8988T (cell line): ENCODE data around the gene RAC3.

Experiments used
- DNase-seq: peaks from one replicate; pipeline ENCODE4 v3.0.0; 2011

The RAC3 gene

DNA sequence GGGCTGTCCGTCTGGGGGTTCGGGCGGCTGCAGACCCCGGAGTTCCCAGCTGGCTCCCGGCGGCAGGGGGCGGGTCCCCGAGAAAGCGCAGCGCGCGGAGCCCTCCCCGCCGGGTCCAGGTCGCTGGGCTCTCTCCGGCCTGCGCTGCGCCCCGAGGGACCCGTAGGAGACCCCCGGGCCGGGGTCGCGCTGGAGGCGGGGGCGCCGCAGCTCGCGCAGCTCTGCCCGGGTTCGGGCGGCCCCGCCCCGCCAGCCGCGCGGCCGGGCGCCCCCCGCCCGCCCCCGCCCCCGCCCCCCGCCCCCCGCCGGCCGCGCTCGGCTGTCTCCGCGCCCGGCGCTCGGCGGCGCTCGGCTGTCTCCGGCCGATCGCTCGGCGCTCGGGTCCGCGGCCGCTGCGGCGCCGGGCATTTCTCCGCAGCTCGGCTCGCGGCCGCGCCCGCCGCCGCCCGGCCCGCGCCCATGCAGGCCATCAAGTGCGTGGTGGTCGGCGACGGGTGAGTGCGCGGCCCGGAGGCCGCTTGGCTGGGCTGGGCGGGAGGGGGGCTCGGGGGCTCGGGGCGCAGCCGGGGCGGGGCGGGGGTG is at the start of gene RAC3:
Gene RAC3, plus strand, starts transcription at position 376 of the 582 bp plus-strand sequence. Its CDS starts 84 bp downstream, at position 460.
- no peak for DNase-seq

DNA sequence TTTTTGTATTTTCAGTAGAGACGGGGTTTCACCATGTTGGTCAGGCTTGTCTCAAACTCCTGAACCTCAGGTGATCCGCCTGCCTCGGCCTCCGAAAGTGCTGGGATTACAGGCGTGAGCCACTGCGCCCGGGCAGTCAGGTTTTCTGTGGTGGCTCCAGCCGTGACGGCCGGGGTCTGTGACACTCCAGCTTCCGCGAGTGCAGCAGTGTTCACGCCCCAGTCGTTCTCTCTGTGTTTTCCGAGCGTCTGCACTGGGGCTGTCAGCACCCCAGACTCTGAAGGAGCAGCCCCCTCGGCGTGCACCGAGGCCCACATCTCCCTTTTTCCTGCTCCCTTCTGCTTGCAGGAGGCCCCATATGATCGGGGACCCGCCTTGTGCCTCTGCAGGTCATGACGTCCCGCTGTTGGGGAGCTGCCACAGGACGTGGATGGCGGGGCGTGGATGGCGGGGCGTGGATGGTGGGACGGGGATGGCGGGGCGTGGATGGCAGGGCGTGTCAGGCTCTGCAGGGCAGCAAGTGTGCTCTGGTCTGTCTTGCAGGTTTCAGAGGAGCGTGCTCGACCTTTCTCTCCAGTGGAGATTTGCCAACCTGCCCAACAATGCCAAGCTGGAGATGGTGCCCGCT is 48.4 kb upstream of the RAC3 start:
- DNase-seq, result no peak

GRCh38 chr17:81983639-81984373 is 47.7 kb upstream of the RAC3 start:
- DNase-seq, result no peak

- no peak for DNase-seq
Observed at GRCh38 chr17:81984773-81985410, 46.6 kb upstream of the RAC3 start.

DNA sequence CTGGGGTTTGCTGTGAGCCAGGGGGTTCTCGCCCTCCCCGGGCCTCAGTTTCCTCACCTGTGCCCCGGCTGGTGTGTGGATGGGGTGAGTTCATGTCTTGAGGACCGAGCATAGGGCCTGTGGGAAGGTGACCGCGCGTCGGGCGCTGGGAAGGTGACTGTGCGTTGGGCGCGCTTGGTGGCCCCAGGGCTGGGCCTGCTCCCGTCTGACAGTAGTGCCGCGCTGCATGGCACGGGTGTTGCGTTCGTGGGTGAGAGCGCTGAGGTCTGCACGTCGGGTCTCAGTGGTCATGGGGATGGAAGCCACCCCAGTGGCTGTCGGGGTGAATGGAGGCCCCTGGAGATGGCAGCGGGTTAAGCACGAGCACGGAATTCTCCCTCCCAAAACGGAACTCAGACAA is 44.9 kb upstream of the RAC3 start:
- DNase-seq, result no peak

GRCh38 chr17:81987161-81987770 is 44.2 kb upstream of the RAC3 start:
- DNase-seq, result no peak

DNA sequence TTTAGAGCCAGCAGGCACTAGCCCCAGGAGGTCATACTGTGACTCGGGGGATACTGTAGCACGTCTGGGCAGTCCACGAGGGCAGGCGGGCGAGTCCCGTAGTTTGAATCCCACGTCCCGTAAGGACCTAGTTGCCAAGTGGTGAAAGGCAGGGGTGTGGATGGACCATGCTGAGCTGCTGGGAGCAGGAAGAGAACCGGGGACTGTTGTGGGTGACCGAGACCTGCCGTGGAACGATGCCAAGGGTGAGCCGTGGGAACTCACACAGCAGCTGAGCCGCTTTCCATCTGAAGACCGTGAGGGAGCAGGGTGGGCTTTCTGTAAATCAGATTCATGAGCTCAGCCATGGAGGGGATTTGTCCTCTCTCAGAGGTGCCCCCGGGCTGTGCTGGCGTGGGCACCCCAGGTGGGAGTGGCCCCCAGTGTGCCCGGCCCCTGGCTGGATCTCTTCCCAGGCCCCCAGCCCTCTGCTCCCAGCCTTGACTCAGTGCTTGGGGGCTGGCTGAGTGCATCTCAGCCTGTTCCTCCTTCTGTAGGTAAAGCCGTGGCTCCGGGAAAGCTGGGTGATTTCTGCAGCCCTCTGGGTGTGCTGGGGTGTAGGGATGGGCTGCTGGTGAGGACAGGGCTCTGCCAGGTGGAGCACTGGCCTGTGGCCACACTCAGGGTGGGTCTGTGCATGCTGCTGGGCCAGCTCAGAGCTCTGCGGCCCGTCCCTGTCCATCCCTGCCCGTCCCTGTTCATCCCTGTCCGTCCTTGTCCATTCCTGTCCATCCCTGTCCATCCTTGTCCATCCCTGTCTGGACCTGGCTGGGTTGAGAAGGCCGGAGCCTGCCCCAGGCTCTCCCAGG is 40.4 kb upstream of the RAC3 start:
- DNase-seq, result no peak

- DNase-seq, result no peak
Observed at GRCh38 chr17:81991684-81992305, 39.7 kb upstream of the RAC3 start.

DNA sequence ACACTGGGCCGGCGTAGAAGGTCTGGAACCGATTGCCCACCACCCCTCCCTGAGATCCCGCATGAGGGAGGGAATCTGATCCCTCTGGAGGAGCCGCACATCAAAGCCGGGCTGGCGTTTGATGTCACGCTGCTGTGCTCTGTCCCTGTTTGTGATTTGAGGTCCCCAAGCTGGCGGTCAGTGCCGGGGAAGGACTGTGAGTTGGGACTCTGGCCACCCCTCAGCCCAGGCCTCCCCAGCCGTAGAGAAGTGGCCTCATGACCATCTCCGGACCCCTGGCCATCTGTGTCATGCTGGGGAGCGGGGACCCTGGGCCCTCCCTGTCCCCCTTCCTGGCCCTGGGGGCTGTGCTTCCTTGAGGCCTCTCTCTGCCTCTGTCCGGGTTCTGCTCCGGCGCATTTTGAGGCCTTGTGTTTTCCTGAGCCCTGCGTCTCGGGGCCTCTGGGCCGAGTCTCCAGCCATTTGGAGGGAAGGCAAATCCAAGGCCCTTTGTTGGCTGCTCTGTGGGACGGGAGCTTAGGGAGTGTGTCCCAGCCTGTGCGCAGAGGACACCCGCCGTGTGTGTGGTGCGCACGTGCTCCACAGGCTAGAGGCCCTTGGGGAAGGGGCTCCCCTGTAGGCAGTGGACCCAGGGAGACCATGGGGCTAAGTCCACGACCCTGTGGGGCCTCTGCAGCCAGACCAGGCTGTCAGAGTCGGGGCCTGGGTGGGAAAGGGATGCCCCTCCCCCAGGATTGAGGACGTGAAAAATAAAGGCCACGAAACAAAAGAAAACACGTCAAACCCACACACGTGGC is 39.0 kb upstream of the RAC3 start:
- no peak for DNase-seq

DNA sequence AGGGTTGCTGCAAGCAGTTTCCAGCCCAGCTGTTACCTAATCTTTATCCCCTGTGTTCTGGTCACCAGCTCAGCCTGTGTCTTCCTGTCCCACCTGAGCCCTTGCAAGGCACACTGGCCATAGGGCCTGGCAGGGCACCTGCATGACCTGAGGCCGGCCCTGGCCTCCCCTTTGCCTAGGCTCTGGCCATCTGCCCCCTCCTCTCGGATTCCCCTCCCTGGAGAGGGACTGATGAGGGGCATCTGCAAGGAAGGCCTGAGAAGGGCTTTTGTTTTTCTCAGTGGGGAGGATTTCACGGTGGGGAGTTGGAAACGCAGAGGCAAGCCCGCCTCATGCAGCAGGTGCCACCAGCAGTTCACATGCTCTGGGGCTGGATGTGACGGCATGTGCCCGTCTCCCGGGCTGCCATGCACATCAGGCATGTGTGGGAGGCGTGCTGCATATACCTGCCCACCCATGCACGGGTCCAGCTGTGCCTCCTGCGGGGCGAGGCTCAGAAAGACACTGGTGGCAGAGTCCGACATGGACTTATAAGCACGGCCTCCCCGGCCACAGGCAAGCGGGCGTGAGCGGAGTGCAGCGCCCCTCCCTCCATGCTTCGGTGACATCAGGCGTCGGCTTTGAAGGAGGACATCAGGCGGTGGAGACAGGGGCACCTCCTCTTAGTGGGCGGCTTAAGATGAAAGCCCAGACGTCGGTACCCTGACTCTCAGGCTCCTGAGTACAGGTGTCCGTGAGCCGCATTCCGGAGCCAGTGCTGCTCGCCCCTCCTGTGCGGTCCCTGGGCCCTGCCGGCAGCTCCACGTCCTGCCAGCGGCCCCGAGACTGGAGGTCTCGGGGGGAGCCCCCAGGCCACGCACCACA is 37.5 kb upstream of the RAC3 start:
- no peak for DNase-seq

GRCh38 chr17:81994593-81995462 is 36.6 kb upstream of the RAC3 start:
- no peak for DNase-seq

- no peak for DNase-seq
Observed at GRCh38 chr17:81995463-81996231, 35.8 kb upstream of the RAC3 start.

- DNase-seq, result no peak
Observed at GRCh38 chr17:81996232-81996756, 35.2 kb upstream of the RAC3 start.

DNA sequence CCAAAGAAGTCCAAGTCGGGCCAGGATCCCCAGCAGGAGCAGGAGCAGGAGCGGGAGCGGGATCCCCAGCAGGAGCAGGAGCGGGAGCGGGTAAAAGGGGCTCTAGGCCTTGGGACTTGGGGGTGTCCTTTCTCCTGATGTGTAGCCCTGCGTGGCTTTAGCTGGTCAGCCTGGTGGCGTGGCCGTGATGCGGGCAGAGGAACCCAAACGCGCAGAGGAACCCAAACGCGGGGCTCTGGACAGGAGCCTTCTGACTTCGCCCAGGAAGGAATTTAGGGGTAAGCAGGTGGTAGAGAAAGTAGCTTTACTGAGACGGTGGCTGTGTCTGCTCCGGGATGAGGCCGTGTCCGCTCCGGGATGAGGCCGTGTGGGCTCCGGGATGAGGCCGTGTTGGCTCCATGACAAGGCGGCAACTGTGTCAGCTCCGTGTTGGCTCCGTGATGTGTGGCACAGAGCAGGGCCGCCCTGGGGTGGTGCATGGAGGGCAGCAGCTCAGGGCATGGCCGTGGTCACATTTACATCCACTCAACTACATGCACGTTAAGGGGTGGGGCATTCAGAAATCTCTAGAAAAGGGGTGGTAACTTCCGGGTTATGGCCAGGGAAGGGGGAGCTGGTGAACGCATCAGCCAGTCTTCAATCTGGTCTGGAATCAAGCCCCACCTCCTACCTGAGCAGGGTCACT is 34.6 kb upstream of the RAC3 start:
- DNase-seq, result no peak

GRCh38 chr17:81998212-81998611 is 33.3 kb upstream of the RAC3 start:
- DNase-seq, result no peak

DNA sequence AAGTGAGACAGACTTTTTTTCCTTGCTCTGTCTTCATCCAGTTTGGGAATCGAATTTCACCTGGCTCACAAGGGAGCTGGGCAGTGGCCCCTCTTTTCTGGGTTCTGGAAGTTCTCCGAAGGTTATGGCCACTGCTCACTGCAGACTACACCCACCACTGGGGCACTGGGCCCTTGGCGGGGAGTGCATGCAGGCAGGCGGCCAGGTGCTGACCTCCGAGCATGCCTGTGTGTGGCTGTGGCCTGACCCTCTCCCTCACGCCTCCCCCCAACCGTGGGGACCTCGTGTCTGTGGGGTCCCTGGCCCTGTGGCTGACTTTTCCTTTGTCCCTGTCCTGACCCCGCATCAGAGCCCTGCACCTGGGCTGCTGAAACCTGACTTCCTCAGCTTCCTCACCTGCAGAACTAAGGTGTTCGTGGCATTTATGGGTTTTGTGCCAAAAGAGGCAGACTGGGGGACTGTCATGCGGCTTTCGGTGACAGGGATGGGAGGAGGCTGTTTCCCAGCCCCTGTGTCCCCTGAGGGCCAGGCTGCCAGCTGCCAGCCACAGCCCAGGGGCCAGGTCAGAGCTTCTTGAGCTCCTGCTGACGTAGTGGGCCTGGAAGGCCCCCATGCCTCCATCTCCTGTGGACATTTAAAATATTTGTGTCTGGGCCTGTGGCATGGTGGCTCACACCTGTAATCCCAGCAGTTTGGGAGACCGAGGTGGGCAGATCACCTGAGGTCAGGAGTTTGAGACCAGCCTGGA is 32.6 kb upstream of the RAC3 start:
- DNase-seq, result no peak

- DNase-seq, result no peak
Observed at GRCh38 chr17:81999587-81999975, 31.9 kb upstream of the RAC3 start.
